ENCODE results near the gene LRCH4. TPM values are rescaled to one million over a fixed set of nuclear protein-coding genes. Genes with fewer than 3 reads are reported as not detected.
A peak's percentile ranks its signal among the peaks of the same experiment; 100 is the strongest.

The LRCH4 gene
- total RNA-seq, 1 donor from 2014 or later, result 89.2 TPM

DNA sequence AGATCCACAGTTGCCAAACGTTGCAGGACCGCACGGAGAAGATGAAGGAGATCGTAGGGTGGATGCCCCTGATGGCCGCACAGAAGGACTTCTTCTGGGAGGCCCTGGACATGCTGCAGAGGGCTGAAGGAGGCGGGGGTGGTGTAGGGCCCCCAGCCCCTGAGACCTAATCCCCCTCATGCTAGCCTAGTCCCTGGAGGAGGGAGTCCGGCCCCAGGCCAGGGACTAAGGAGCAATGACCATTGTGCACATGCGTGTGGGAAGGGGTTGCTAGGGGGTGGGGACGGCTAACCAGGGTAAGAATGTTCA, 14.8 kb upstream of the LRCH4 start:
- no peaks in the 10 kb centered on the region for H3K9me3 Mint-ChIP-seq
- H3K4me3 Mint-ChIP-seq, result no peak overlapping the region
- peaks cover 18% of the 10 kb centered on the region for H3K4me1 Mint-ChIP-seq
- H3K27me3 Mint-ChIP-seq, result peaks cover 2% of the 10 kb centered on the region
- H3K27ac Mint-ChIP-seq, result no peak overlapping the region
- no peak for DNase-seq
- H3K36me3 Mint-ChIP-seq (ENCODE audit: low read depth), result no peaks in the 10 kb centered on the region
- intact Hi-C loops (cut with micrococcal nuclease), result no loop called here

DNA sequence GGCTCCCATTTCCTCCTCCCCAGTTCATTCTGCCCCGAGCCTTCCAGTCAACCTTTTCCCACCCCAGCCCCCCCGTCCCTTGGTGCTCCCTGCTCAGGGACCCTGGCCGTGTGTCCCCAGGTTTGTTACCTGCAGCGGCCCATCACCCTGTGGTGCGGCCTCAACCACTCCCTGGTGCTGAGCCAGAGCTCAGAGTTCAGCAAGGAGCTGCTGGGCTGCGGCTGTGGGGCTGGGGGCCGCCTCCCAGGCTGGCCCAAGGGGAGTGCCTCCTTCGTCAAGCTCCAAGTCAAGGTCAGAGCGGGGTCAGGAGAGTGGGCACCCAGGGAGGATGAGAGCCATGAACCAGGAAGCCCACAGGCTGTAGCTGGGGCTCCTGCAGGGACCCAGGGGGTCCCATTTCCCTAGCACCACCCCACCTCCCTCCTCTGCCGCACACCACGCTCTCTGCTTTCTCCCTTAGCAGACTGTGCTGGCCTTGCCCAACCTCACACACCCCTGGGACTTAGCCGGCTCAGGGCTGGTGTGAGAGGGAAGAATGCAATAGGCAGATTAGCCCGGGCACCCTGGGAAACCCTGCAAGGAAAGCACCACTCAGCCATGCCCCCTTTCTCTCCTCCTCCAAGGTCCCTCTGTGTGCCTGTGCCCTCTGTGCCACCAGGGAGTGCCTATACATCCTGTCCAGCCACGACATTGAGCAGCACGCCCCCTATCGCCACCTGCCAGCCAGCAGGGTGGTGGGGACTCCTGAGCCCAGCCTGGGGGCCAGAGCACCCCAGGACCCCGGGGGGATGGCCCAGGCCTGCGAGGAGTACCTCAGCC, 14.2 kb upstream of the LRCH4 start:
- no peaks in the 10 kb centered on the region for H3K27me3 Mint-ChIP-seq
- no peaks in the 10 kb centered on the region for H3K9me3 Mint-ChIP-seq
- no peak overlapping the region for H3K4me3 Mint-ChIP-seq
- no peaks in the 10 kb centered on the region for H3K36me3 Mint-ChIP-seq (ENCODE audit: low read depth)
- no peak for DNase-seq
- H3K4me1 Mint-ChIP-seq, result peaks cover 12% of the 10 kb centered on the region
- no peak overlapping the region for H3K27ac Mint-ChIP-seq
- intact Hi-C loops (cut with micrococcal nuclease), result no loop called here

DNA sequence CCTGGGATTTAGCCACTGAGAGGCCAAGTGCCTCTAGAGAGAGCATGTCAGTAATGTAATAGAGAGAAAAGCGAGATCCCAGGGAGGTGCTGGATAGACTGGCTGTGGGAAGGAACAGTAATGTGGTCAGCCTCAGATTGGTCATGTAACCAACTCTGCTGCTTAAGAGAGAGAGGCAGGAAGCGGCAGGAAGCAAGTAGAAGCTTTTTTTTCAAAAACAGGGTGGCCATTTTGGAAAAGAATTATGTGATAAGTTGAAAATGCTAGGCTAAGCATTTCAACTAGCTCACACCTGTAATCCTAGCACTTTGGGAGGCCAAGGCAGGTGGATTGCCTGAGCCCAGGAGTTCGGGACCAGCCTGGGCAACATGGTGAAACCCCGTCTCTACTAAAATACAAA, 12.5 kb upstream of the LRCH4 start:
- no peaks in the 10 kb centered on the region for H3K27me3 Mint-ChIP-seq
- H3K27ac Mint-ChIP-seq, result no peak overlapping the region
- intact Hi-C loops (cut with micrococcal nuclease), result no loop called here

DNA sequence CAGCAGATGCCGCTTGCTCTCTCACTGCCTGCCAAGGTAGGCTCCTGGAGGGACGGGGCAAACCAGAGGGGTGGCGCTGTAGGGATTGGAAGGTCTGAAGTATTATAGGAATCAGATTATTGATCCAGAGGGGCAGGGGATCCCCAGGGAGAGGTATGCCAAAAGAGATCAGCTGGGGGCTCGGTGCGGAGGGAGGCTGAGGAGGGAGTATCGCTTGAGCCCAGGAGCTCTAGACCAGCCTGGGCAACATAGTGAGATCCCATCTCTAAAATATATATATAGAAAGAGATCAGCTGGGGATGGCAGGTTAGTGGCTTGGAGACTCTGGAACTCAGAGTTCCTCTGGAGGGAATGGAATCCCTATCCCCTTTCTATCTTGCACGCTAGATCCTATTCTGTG, 9.3 kb upstream of the LRCH4 start:
- no peak for DNase-seq
- H3K27me3 Mint-ChIP-seq, result peaks cover 4% of the 10 kb centered on the region
- no peaks in the 10 kb centered on the region for H3K9me3 Mint-ChIP-seq
- H3K4me1 Mint-ChIP-seq, result peaks cover 3% of the 10 kb centered on the region
- H3K4me3 Mint-ChIP-seq, result no peak overlapping the region
- peaks cover 2% of the 10 kb centered on the region for H3K36me3 Mint-ChIP-seq (ENCODE audit: low read depth)
- no peak overlapping the region for H3K27ac Mint-ChIP-seq
- intact Hi-C loops (cut with micrococcal nuclease), result no loop called here

More for the DNA sequence above, 12.5 kb upstream of the LRCH4 start:
- Mint-ChIP-seq H3K4me3 (no peak overlapping the region), H3K4me1 (peaks cover 3% of the 10 kb centered on the region), H3K36me3 (ENCODE audit: low read depth) (no peaks in the 10 kb centered on the region), H3K9me3 (no peaks in the 10 kb centered on the region)
- no peak for DNase-seq

DNA sequence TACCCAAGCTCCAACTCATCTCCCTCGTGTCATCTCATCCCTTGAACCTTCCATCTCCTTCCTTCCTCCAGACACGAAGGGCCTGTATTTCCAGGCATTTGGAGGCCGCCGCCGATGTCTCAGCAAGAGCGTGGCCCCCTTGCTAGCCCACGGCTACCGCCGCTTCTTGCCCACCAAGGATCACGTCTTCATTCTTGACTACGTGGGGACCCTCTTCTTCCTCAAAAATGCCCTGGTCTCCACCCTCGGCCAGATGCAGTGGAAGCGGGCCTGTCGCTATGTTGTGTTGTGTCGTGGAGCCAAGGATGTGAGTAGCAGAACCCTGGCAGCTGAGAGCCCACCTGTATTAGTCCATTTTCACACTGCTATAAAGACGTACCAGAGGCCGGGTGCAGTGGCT, 5.7 kb upstream of the LRCH4 start:
- no peak overlapping the region for H3K27ac Mint-ChIP-seq

DNA sequence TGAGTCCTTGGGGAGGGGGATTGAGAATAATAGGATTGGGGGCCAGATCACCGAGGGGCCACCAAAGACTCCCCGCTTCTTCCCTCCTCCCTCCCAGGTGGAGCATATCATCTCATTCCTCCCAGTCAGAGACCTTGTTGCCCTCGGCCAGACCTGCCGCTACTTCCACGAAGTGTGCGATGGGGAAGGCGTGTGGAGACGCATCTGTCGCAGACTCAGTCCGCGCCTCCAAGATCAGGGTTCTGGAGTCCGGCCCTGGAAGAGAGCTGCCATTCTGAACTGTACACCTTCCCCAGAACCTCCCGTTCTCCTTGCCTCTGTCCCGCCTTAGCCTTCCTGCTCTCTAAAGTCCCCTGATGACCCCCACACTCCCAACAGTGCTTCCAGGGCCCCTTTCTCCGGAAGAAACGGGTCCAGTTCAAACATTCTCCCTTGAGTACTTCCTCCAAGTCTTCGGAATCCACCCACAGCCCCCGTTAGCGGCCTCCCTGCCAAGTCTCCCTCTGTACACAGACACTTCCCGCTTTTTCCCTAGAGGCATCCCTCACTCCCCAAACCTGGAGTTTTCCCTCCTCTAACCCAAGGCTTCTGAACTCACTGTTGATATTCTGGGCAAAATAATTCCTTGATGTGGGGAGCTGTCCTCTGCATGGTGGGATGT, 4.3 kb upstream of the LRCH4 start:
- Mint-ChIP-seq H3K36me3 (ENCODE audit: low read depth) (peaks cover 4% of the 10 kb centered on the region), H3K4me3 (no peak overlapping the region), H3K27me3 (peaks cover 6% of the 10 kb centered on the region), H3K4me1 (peaks cover 9% of the 10 kb centered on the region), H3K9me3 (no peaks in the 10 kb centered on the region), H3K27ac (no peak overlapping the region)
- DNase-seq, result no peak
- intact Hi-C loops (cut with micrococcal nuclease), result no loop called here

More for the DNA sequence above, 5.7 kb upstream of the LRCH4 start:
- Mint-ChIP-seq H3K27me3 (peaks cover 6% of the 10 kb centered on the region), H3K4me3 (no peak overlapping the region), H3K9me3 (no peaks in the 10 kb centered on the region), H3K4me1 (peaks cover 4% of the 10 kb centered on the region), H3K36me3 (ENCODE audit: low read depth) (peaks cover 2% of the 10 kb centered on the region)
- no peak for DNase-seq
- intact Hi-C loops (cut with micrococcal nuclease), result no loop called here

DNA sequence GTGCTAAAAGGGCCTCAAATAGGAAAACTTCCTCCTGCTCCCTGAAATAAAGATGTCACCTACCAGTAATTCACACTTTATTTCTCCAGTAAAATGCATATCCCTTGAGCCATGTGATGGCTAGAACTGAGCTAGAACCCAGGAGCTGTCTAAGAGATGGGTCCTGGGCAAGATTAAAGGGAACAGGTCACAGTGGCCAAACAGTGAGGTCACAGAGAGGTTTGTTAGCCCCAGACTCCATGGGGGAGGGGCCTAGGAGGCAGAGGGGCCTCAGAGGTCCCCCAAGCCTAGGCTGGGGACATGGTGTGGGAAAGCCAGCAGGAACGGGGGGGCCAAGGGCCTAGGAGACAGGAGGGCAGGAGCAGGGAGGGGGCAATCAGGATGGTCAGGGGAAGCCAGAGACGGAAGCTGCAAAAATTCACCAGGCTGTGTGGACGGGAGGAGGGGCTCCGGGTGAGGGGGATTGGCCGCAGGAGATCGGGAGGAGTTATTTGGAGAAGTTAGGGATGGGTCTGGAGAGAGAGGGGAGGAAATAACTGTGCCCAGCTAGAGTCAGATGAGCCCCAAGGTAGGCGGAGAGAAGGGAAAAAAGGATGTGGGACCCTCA, 3.5 kb upstream of the LRCH4 start:
- peaks cover 15% of the 10 kb centered on the region for H3K4me1 Mint-ChIP-seq
- peaks cover 4% of the 10 kb centered on the region for H3K36me3 Mint-ChIP-seq (ENCODE audit: low read depth)
- DNase-seq, result no peak
- H3K27ac Mint-ChIP-seq, result no peak overlapping the region
- no peak overlapping the region for H3K4me3 Mint-ChIP-seq
- H3K9me3 Mint-ChIP-seq, result no peaks in the 10 kb centered on the region
- H3K27me3 Mint-ChIP-seq, result peaks cover 6% of the 10 kb centered on the region
- intact Hi-C loops (cut with micrococcal nuclease), result loop anchor here (5.0 to 10.0 kb wide), 3 partner anchors 103 to 465 kb away; partner anchors contain the start of genes GIGYF1, MBLAC1 and SLC12A9

DNA sequence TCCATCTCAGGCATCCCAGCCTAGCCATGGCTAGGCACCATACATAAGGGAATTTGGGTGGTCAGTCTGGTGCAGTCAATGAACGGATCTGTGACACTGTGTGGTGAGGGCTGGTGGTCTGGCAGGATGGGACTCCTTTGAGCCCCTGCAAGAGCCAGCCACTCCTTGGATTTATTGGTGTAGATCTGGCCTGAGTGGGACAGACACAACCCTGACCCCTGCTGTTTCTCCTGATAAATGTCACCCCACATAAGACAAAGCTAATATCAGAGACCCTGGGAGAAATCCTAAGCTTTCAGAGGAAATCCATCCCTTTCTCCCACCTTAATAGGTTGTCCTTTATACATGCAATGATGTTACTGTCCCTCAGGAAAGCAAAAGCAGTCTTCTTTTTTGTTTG, 2.5 kb upstream of the LRCH4 start:
- no peak for DNase-seq
- peaks cover 6% of the 10 kb centered on the region for H3K27me3 Mint-ChIP-seq
- H3K4me1 Mint-ChIP-seq, result peaks cover 23% of the 10 kb centered on the region
- H3K4me3 Mint-ChIP-seq, result peak overlapping the region; percentile 55
- H3K9me3 Mint-ChIP-seq, result no peaks in the 10 kb centered on the region
- intact Hi-C loops (cut with micrococcal nuclease), result loop anchor here (5.0 to 10.0 kb wide), 3 partner anchors 104 to 464 kb away; partner anchors contain the start of genes GIGYF1, MBLAC1 and SLC12A9
- H3K27ac Mint-ChIP-seq, result no peak overlapping the region
- H3K36me3 Mint-ChIP-seq (ENCODE audit: low read depth), result peaks cover 4% of the 10 kb centered on the region

DNA sequence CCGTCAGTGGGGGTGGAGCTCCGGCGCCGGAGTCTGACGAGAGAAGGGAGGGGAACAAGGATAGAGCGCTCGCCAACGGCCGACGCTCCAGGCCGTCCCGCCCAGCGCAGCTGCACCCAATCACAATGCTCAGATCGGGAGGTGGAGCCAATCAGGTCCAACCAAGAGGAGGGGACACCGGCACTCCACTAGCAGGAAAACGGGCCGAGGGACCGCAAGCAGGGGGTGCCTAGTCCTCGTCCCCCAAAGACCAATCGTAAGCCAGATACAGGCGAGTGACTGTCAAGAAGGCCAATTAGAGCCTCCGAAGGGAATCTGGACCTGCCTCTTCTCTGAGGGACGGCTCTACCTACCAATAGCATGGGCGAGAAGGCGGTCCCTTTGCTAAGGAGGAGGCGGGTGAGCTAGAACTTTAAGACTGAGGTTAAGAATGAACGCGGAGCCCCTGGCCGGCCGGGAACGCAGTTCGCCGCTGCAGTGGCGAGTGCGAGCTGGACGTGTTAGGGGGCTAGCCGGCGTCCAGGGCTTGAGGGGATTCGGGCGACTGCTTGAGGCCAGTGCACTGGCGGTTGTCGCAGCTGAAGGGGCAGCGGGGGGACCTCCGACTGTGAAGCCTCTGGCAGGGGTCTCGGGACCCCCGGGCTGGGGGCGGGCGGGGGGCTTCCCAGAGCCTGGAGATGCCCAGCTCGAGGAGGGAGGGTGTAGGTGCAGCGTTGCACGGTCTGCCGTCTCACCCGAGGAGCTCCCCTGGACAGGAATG, 517 bp upstream of the LRCH4 start, which contains the start of gene FBXO24:
Gene FBXO24 (plus strand): TSS at position 63 of the 760 bp plus-strand sequence. CDS start 298 bp downstream, at position 361.
- intact Hi-C loops (cut with micrococcal nuclease), result loop anchor here (1.0 to 10.0 kb wide), 12 partner anchors 19 to 462 kb away; partner anchors contain the start of genes AGFG2, GIGYF1, GNB2 and MBLAC1
- peak; percentile 100 for DNase-seq
- peaks cover 6% of the 10 kb centered on the region for H3K27me3 Mint-ChIP-seq
- peaks cover 30% of the 10 kb centered on the region for H3K4me1 Mint-ChIP-seq
- H3K27ac Mint-ChIP-seq, result peak within 1 kb of the TSS; percentile 96
- peaks cover 3% of the 10 kb centered on the region for H3K36me3 Mint-ChIP-seq (ENCODE audit: low read depth)
- peak within 1 kb of the TSS; percentile 91 for H3K4me3 Mint-ChIP-seq
- no peaks in the 10 kb centered on the region for H3K9me3 Mint-ChIP-seq

DNA sequence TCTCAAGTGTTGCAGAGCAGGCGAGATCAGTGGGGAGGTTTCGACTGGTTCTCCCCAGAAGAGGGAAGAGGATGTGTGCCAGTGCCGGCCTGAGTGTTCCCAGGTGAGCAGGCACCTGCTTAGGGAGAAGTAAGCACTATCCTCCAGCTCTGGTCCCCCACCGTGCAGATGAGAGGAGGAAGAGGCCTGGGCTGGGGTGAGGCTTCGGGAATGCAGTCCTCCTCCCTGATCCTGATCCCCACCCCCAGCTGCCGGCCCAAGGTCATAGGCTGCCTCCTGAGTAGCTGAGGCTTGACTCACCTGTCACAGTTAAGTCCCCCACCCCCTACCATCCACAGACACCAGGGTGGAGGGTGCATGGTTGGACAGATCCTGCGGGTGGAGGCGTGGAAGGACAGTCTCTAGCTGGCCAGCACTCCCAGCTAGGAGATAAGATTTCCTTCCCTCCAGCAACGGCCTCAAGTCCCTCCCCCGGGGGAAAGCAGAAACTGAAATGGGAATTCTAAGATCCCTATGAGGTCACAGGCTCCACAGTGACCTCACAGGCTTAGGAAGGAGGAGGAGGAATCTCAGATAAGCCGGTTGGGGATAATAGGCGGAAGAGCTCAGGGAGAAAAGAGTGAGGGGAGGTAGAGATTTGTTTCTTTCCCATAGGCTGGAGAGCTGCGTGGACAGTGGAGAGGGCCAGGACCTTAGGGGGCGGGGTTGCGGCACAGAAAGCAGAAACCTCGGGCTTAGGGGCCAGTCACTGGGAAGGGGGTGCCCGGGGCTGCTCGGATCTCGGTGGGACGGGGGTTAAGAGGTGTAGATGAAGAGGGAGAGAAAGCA, 1.0 kb downstream of the LRCH4 start:
- peak overlapping the region; percentile 91 for H3K4me3 Mint-ChIP-seq
- H3K27me3 Mint-ChIP-seq, result no peaks in the 10 kb centered on the region
- H3K27ac Mint-ChIP-seq, result peak overlapping the region; percentile 96
- peaks cover 30% of the 10 kb centered on the region for H3K4me1 Mint-ChIP-seq
- H3K36me3 Mint-ChIP-seq (ENCODE audit: low read depth), result peaks cover 3% of the 10 kb centered on the region
- DNase-seq, result peak; percentile 71
- no peaks in the 10 kb centered on the region for H3K9me3 Mint-ChIP-seq
- intact Hi-C loops (cut with micrococcal nuclease), result loop anchor here (5.0 to 10.0 kb wide), 3 partner anchors 107 to 460 kb away; partner anchors contain the start of genes GIGYF1, MBLAC1 and SLC12A9

DNA sequence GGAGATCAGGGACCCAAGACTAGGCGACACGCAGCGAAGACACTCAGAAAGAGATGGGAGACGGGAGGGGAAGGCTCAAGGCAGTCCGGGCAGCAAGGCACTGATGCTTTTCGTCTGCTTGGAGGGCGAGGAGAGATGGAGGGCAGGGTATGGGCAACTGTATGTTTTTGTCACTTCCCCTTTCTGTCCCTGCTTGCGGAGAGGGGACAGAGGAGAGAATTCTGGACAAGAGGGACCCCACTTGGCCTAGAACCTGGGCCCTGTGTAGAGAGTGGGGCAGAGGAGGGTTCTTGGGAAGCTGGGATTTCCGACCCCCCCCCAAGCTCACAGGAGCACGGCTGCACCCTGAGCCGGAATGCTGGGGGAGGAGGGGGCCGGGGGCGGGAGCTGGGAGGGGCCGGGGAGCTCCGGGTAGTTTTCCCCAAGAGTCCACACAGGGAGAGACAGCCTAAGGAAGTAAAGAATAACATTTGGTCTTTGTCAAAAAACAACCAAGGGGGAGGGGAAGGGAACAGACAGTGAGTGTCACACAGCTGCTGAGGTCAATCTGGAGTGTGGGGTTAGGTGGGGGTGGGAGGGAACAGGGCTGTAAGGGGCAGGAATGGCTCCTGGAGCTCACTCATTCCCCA, 1.8 kb downstream of the LRCH4 start:
- H3K27me3 Mint-ChIP-seq, result no peaks in the 10 kb centered on the region
- H3K9me3 Mint-ChIP-seq, result no peaks in the 10 kb centered on the region
- peaks cover 30% of the 10 kb centered on the region for H3K4me1 Mint-ChIP-seq
- H3K27ac Mint-ChIP-seq, result peak overlapping the region; percentile 96
- no peak for DNase-seq
- peak overlapping the region; percentile 91 for H3K4me3 Mint-ChIP-seq
- intact Hi-C loops (cut with micrococcal nuclease), result loop anchor here (10.0 kb wide), 1 partner anchor 459 kb away; the partner anchor contains the start of gene MBLAC1
- H3K36me3 Mint-ChIP-seq (ENCODE audit: low read depth), result peaks cover 7% of the 10 kb centered on the region
